Measurements from ENCODE around the gene SNRPD2.
A peak's percentile ranks its signal among the peaks of the same experiment; 100 is the strongest.

Gene SNRPD2

DNA sequence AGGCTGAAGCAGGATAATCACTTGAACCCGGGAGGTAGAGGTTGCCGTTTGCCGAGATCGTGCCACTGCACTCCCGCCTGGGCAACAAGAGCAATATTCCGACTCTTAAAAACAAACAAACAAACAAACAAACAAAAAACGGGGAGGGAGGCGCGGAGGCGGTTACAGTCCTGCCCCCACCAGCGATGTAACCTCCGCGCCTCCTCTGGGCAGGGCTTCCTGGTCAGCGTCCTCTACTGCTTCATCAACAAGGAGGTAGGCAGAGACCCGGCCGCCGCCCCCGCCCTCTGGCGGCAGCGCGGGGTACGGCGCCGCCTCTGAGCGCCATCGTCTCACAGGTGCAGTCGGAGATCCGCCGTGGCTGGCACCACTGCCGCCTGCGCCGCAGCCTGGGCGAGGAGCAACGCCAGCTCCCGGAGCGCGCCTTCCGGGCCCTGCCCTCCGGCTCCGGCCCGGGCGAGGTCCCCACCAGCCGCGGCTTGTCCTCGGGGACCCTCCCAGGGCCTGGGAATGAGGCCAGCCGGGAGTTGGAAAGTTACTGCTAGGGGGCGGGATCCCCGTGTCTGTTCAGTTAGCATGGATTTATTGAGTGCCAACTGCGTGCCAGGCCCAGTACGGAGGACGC is 10.2 kb downstream of the SNRPD2 start:
- DNase-seq = peak; percentile 84
- Mint-ChIP-seq H3K27ac (peak overlapping the region; percentile 51), H3K36me3 (peaks cover 27 to 37% of the 10 kb centered on the region in 2 donors)

DNA sequence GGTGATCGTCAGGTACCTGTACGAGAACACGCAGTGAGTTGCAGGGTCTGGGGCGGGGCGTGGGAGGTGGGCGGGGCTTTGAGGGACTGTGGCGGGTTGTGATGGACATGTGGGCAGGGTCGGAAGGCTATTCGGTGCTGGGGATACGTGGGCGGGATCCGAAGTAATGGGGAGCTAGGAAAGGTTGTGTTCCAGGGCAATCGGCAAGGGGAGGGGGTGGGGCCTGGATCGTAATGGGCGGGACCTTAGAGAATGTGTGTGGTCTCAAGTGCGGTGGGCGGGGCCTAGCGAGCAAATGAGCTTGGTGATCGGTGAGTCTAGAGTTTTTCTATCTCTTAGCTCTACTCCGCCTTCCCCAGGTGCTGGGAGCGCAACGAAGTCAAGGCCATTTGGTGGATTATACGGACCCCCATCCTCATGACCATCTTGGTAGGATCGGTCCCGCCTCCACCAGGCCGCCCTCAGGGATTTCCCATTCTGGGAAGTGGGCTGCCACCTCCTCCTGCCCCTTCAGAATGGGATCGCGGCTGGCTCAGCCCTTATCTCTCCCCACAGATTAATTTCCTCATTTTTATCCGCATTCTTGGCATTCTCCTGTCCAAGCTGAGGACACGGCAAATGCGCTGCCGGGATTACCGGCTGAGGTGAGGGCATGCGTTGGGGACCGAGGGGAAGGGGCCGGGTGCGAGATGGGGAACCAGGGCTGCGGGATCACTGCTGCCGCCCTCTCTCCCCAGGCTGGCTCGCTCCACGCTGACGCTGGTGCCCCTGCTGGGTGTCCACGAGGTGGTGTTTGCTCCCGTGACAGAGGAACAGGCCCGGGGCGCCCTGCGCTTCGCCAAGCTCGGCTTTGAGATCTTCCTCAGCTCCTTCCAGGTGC is 14.2 kb downstream of the SNRPD2 start:
- Mint-ChIP-seq H3K9me3 (no peaks in the 10 kb centered on the region), H3K4me3 (peak overlapping the region; percentile 79 to 83), H3K36me3 (peaks cover 4 to 5% of the 10 kb centered on the region in 2 donors), H3K4me1 (peaks cover 22 to 40% of the 10 kb centered on the region in 2 donors), H3K27ac (peak overlapping the region; percentile 7), H3K27me3 (peaks cover 31 to 45% of the 10 kb centered on the region in 2 donors)
- ATAC-seq (replicated peaks) (peak; percentile 53), DNase-seq (peak; percentile 34)

More for the DNA sequence above, 10.2 kb downstream of the SNRPD2 start:
- H3K4me1 Mint-ChIP-seq = peaks cover 18 to 34% of the 10 kb centered on the region in 2 donors
- H3K4me3 Mint-ChIP-seq = peak overlapping the region; percentile 80 to 86
- ATAC-seq (replicated peaks) = peak; percentile 89 to 92
- H3K9me3 Mint-ChIP-seq = no peaks in the 10 kb centered on the region
- H3K27me3 Mint-ChIP-seq = peaks cover 21 to 29% of the 10 kb centered on the region in 2 donors

DNA sequence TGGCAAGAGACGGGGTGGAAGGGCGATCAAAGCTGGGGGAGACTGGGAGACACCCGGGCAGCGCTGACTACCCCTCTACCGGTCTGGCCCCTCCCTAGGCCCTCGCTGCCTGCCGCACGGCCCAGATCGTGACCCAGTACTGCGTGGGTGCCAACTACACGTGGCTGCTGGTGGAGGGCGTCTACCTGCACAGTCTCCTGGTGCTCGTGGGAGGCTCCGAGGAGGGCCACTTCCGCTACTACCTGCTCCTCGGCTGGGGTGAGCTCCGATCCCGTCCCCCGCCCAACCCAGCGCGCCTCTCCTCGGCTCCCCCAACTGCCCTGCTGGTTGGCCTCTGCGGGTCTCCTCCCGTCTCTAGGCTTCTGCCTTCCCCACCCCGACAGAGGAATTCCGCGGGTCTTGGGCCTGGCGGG is 14.9 kb downstream of the SNRPD2 start:
- Mint-ChIP-seq H3K27me3 (peaks cover 32 to 48% of the 10 kb centered on the region in 2 donors), H3K36me3 (peaks cover 1 to 2% of the 10 kb centered on the region in 2 donors), H3K27ac (no peak overlapping the region), H3K9me3 (no peaks in the 10 kb centered on the region), H3K4me3 (peak overlapping the region; percentile 63 to 72), H3K4me1 (peaks cover 19 to 38% of the 10 kb centered on the region in 2 donors)
- peak; percentile 25 to 28 for ATAC-seq (replicated peaks)
- DNase-seq = peak; percentile 15

DNA sequence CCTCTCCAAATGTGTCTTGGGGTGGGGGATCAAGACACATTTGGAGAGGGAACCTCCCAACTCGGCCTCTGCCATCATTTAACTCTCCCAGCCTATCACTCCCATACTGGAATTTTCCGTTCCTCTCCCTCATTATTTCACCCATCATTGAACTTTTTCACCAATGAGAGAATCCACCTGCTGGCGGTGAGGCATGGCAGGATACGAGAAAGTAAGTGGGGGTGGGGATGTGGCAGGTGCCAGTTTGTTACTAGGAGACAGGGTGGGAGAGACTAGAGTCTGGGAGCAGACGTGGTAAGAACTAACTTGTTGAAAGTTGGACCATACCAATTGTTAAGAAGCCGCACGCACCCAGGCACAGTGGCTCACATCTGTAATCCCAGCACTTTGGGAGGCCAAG is 16.8 kb downstream of the SNRPD2 start:
- Mint-ChIP-seq H3K36me3 (peaks cover 0 to 2% of the 10 kb centered on the region in 2 donors), H3K9me3 (peaks cover 0 to 2% of the 10 kb centered on the region in 2 donors), H3K27ac (no peak overlapping the region), H3K4me1 (peaks cover 26 to 41% of the 10 kb centered on the region in 2 donors), H3K27me3 (peaks cover 48 to 64% of the 10 kb centered on the region in 2 donors), H3K4me3 (no peak overlapping the region)
- no peak for ATAC-seq (replicated peaks)
- DNase-seq = no peak

DNA sequence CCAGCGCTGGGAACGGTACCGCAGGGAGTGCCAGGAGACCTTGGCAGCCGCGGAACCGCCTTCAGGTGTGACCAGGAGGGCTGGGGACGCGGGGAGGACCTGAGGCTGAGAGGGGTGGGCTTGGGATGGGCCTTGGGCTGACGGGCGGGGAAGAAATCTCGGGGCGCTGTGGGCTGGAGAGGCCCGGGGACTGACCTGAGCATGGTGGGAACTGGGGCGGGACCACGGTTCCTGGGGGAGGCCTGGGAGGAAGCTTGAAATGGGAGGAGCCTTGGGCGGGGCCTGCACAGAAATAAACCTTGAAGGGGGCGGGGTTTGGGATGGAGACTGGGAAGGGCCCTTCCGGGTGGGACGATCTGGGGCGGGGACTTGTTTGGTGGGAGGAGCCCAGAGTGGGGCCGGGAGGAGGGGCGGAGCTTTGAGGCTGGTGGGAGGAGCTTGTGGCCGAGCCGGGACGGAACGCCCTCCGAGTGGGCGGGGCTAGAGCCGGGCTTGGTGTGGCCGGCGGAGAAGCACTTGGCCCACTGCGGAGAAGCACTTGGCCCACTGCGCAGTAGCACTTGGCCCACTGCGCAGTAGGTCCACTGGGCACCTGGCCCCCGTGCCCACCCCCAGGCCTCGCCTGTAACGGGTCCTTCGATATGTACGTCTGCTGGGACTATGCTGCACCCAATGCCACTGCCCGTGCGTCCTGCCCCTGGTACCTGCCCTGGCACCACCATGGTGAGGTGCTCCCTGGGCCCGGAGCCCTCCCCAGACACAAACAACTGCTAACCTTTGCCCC is 20.9 kb downstream of the SNRPD2 start:
- peaks cover 26 to 40% of the 10 kb centered on the region in 2 donors for H3K4me1 Mint-ChIP-seq
- ATAC-seq (replicated peaks) (peak; percentile 35 to 55), DNase-seq (peak; percentile 65)
- H3K9me3 Mint-ChIP-seq = peaks cover 0 to 2% of the 10 kb centered on the region in 2 donors
- peak overlapping the region; percentile 65 to 70 for H3K4me3 Mint-ChIP-seq
- peaks cover 0 to 2% of the 10 kb centered on the region in 2 donors for H3K36me3 Mint-ChIP-seq
- peaks cover 40 to 47% of the 10 kb centered on the region in 2 donors for H3K27me3 Mint-ChIP-seq
- H3K27ac Mint-ChIP-seq = peak overlapping the region; percentile 17

DNA sequence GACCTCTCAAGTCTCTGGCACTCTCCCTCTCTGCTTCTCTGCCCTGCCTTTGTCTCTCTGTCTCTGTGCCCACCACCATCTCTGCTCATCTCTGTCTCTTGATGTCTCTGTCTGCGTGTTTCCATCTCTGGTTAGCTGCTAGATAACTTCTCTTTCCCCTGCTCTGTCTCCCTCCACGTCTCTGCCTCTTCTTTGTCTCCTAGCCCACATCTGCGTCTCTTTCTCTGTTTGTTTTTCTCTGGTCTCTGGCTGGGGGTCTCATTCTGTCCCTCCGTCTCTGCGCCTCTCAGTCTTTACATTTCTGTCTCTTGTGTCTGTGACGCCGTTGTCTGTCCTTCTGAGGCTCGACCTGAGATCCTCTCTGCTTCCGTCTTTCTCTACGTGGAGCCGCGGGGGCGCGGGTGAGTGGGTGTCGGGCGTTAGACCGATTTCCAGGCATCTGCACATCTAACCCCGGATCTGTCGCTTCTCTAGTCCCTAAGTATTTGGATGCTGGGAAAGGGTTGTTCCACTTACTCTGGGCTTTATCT is 23.3 kb downstream of the SNRPD2 start:
- Mint-ChIP-seq H3K36me3 (peaks cover 0 to 2% of the 10 kb centered on the region in 2 donors), H3K27ac (peak overlapping the region; percentile 22), H3K4me1 (peaks cover 26 to 39% of the 10 kb centered on the region in 2 donors), H3K4me3 (peak overlapping the region; percentile 78 to 82), H3K27me3 (peaks cover 54 to 59% of the 10 kb centered on the region in 2 donors), H3K9me3 (peaks cover 0 to 2% of the 10 kb centered on the region in 2 donors)
- DNase-seq (peak; percentile 18), ATAC-seq (replicated peaks) (peak; percentile 12 to 15)

DNA sequence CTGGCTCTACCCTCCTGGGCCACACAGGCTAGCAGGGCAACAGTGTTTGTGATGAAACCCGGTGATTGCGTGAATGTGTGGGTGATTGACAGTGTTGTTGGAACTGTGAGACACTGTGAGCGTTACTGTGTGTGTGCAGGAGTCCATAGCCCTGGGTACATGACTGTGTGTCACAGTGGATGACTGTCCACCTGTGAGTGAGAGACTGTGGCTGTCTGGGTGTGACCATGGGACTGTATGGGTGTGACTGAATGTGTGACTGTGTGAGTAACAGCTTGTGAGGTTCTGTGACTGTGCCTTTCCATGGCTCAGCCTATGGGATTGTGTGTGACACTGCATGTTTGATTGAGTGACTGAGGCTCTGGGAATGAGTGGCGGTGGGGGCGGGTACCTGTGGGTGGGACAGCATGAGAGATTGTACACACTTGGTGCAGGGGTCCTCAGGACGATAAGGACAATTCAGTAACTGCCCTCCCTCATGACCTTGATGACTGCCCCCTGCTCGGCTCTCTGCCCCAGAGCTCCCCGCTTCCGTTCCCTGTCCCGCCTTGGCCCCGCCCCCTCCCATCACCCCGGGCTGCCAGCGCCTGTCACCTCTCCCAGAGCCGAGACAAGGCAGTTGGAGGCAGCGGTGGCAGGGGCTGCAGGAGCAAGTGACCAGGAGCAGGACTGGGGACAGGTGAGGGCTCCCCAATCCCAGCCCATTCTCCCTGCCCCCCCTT is 24.0 kb downstream of the SNRPD2 start, which contains the start of gene GIPR:
Gene GIPR (plus strand): TSS at position 602 of the 722 bp plus-strand sequence. CDS start 1,300 bp downstream, outside the sequence.
- peak; percentile 41 to 62 for ATAC-seq (replicated peaks)
- H3K9me3 Mint-ChIP-seq = peaks cover 0 to 2% of the 10 kb centered on the region in 2 donors

DNA sequence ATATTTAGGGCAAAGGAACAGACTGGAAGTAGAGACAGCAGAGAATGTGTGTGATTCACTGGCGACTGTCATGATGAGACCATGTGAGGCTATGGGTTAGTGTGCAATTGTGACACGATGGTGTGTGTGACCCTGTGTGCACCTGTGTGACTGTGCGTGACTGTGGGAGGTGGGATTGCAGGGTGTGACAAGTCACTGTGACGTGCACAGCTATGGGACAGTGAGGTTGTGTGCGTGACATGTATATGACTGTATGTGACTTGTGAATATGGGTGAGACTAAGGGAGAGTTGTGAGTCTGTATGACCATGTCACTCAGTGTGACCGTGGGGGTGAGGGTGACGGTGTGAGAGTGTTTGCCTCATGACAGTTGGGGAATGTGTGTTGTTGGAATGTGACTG is 27.2 kb downstream of the SNRPD2 start:
- Mint-ChIP-seq H3K4me3 (no peak overlapping the region), H3K27me3 (peaks cover 45 to 53% of the 10 kb centered on the region in 2 donors), H3K9me3 (no peaks in the 10 kb centered on the region), H3K36me3 (no peaks in the 10 kb centered on the region), H3K27ac (no peak overlapping the region), H3K4me1 (peaks cover 17 to 23% of the 10 kb centered on the region in 2 donors)
- DNase-seq = no peak
- ATAC-seq (replicated peaks) = no peak

More for the DNA sequence above, 24.0 kb downstream of the SNRPD2 start, which contains the start of gene GIPR:
- peak within 1 kb of the TSS; percentile 22 for H3K27ac Mint-ChIP-seq
- peaks cover 0 to 2% of the 10 kb centered on the region in 2 donors for H3K36me3 Mint-ChIP-seq
- DNase-seq = peak; percentile 16
- H3K27me3 Mint-ChIP-seq = peaks cover 52 to 57% of the 10 kb centered on the region in 2 donors
- peaks cover 26 to 39% of the 10 kb centered on the region in 2 donors for H3K4me1 Mint-ChIP-seq
- peak within 1 kb of the TSS; percentile 78 to 82 for H3K4me3 Mint-ChIP-seq

DNA sequence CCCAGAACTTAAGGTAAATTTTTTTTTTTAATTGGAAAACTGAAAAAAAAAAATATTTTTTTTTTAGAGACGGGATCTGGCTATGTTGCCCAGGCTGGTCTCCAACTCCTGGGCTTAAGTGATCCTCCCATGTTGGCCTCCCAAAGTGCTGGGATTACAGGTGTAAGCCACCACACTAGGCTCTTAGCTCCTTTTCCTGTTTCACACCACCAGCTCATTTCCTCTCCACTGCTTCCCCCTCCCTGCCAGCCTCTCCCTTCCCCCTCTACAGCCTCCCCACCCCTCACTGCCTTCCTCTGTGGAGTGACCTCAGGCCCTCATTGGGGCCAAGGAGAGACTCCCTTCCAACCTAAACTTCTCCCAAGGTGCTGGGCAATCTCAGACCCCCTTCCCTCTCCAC is 28.0 kb downstream of the SNRPD2 start:
- peaks cover 10 to 15% of the 10 kb centered on the region in 2 donors for H3K4me1 Mint-ChIP-seq
- no peak for DNase-seq
- H3K36me3 Mint-ChIP-seq = no peaks in the 10 kb centered on the region
- no peak for ATAC-seq (replicated peaks)
- no peak overlapping the region for H3K4me3 Mint-ChIP-seq
- H3K27me3 Mint-ChIP-seq = peaks cover 46 to 54% of the 10 kb centered on the region in 2 donors
- H3K9me3 Mint-ChIP-seq = no peaks in the 10 kb centered on the region
- no peak overlapping the region for H3K27ac Mint-ChIP-seq

DNA sequence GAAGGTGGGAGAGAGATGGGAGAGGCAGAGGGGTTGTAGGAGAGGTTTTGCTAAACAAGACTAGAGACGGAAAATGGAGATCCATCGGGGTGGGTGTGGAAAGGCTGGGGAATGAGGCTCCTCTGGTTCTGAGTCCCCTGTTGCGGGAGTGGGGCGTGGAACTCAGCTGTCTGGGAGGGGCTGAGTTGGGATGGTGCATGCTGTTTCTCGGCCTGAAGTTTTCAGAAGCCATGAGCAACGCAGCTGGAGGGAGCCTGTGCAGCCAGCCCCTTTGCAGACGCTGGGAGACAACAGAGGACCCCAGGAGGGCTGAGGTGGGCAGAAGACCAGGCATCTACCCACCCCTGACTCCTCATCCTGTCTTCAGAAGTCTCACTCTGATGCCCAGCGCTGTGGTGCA is 31.1 kb downstream of the SNRPD2 start:
- no peaks in the 10 kb centered on the region for H3K4me1 Mint-ChIP-seq
- ATAC-seq (replicated peaks) (no peak), DNase-seq (no peak)
- H3K27ac Mint-ChIP-seq = no peak overlapping the region
- H3K27me3 Mint-ChIP-seq = peaks cover 34 to 44% of the 10 kb centered on the region in 2 donors
- no peaks in the 10 kb centered on the region for H3K36me3 Mint-ChIP-seq
- H3K4me3 Mint-ChIP-seq = no peak overlapping the region
- no peaks in the 10 kb centered on the region for H3K9me3 Mint-ChIP-seq

DNA sequence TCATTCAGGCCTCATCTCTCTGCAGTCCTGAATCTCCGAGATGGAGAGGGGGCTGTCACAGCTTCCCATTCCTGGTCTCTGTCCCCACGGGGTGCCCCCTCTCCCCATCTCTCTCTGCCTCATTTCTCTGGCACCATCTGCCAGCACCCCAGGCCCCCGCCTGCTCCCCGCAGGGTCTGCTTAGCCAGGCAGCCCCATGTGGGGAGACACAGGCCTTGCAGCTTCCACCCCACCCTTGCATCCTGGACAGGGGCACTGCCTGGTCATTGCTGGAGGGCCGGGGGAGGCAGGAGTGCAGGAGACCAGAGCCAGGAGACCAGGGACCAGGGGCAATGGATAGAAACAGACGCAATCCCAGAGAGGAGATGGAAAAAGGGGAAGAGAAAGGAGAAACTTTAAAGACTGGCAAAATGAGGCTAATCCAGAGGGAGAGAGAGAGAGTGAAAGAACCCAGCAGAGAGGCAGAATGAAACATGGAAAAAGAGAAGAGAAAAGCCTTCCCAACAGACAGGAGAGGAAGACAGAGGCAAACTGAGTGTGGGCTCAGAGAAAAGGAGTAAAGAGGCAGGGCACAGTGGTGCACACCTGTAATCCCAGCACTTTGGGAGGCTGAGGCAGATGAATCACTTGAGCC is 32.5 kb downstream of the SNRPD2 start:
- no peaks in the 10 kb centered on the region for H3K9me3 Mint-ChIP-seq
- ATAC-seq (replicated peaks) (no peak), DNase-seq (no peak)
- H3K4me3 Mint-ChIP-seq = no peak overlapping the region
- peaks cover 27 to 34% of the 10 kb centered on the region in 2 donors for H3K27me3 Mint-ChIP-seq
- no peak overlapping the region for H3K27ac Mint-ChIP-seq
- no peaks in the 10 kb centered on the region for H3K4me1 Mint-ChIP-seq
- H3K36me3 Mint-ChIP-seq = no peaks in the 10 kb centered on the region

DNA sequence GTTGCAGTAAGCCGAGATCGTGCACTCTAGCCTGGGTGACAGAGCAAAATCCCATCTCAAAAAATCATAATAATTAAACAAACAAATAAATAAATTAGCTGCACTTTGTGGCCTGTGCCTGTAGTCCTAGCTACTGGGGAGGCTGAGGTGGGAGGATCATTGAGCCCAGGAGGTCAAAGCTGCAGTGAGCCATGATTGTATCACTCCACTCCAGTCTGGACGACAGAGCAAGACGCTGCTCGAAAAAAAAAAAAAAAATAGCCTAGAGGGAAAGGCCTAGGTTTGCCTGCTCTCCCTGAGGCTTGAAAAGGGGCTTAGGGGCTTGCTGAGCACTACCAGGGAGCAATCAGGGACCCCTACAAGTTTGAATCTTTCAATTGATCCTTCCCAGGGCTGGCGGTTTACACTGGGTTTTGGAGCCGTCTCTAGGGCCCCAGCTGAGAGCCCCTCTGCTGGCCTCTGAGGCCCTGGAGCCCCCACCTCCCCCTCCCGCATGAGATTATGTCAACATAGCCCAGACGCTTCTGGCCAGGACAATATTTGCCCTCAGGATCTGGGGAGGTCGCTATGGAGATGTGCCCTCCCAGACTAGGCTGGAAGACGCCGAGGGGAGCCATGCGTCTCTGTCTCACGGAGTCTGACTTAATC is 34.1 kb downstream of the SNRPD2 start:
- Mint-ChIP-seq H3K27ac (no peak overlapping the region), H3K9me3 (no peaks in the 10 kb centered on the region), H3K36me3 (no peaks in the 10 kb centered on the region), H3K4me1 (no peaks in the 10 kb centered on the region), H3K27me3 (peaks cover 29% of the 10 kb centered on the region in 2 donors), H3K4me3 (no peak overlapping the region)
- DNase-seq (no peak), ATAC-seq (replicated peaks) (no peak)
